PC-3 (cell line): Measurements from ENCODE around the gene MICALL1. TPM values are rescaled to one million over a fixed set of nuclear protein-coding genes. Genes with fewer than 3 reads are reported as not detected.

ENCODE experiments used
- ATAC-seq: fragments of 200-7000 bp; cut with Tn5 transposase; 2 replicates; pipeline ENCODE4 v1.9.1; 2020; ENCODE audit warnings: mild to moderate bottlenecking, moderate library complexity
- BruUV-seq: library from RNA; stranded (reverse); fragments of 400-500 nt; replicated peaks from 2 replicates; lab custom pipeline; 2021; lab: Mats Ljungman, UMichigan
- CTCF ChIA-PET: fragments of 300-600 bp; sonication (Branson Sonifier 250); formaldehyde crosslinking; loops from one replicate; lab custom pipeline; 2022; ENCODE audit warnings: antibody characterized with exemption; lab: Charles Lee
- POLR2A ChIA-PET: fragments of 300-600 bp; sonication (Branson Sonifier 250); formaldehyde crosslinking; loops from one replicate; lab custom pipeline; 2022; ENCODE audit warnings: antibody characterized with exemption; ENCODE audit not compliant: unreplicated experiment; lab: Charles Lee
- DNase-seq: peaks from one replicate; pipeline ENCODE4 v3.0.0-alpha.2; 2015
- H2AFZ ChIP-seq: fragments of 300-600 bp; sonication (generic); 2 replicates; pipeline ENCODE4 v1.6.0; 2016; ENCODE audit warnings: antibody characterized with exemption, low read length
- H3F3A ChIP-seq: fragments of 300-600 bp; sonication (generic); one replicate; pipeline ENCODE4 v1.6.0; 2017; ENCODE audit warnings: antibody characterized with exemption, low read length, control low read depth, mild to moderate bottlenecking; ENCODE audit not compliant: unreplicated experiment
- H3K27ac ChIP-seq: fragments of 300-600 bp; sonication (generic); 2 replicates; pipeline ENCODE4 v1.5.1; 2016; ENCODE audit warnings: mild to moderate bottlenecking, low read length
- H3K27me3 ChIP-seq: fragments of 300-600 bp; sonication (generic); 2 replicates; pipeline ENCODE4 v1.6.1; 2016; ENCODE audit warnings: low read length, mixed read lengths
- H3K36me3 ChIP-seq: fragments of 300-600 bp; sonication (generic); 2 replicates; pipeline ENCODE4 v1.6.1; 2016; ENCODE audit warnings: low read depth, mixed run types, low read length, mixed read lengths
- H3K4me1 ChIP-seq: fragments of 300-600 bp; sonication (generic); 2 replicates; pipeline ENCODE4 v1.5.1; 2016; ENCODE audit warnings: low read length; ENCODE audit not compliant: insufficient read depth
- H3K4me2 ChIP-seq: fragments of 300-600 bp; sonication (generic); 2 replicates; pipeline ENCODE4 v1.6.0; 2016; ENCODE audit warnings: low read length
- H3K4me3 ChIP-seq: fragments of 300-600 bp; sonication (generic); 2 replicates; pipeline ENCODE4 v1.5.1; 2016; ENCODE audit warnings: mild to moderate bottlenecking, low read length, mixed read lengths
- H3K79me2 ChIP-seq: fragments of 300-600 bp; sonication (generic); 2 replicates; pipeline ENCODE4 v1.6.1; 2017; ENCODE audit warnings: low read length, mixed read lengths
- H3K9ac ChIP-seq: fragments of 300-600 bp; sonication (generic); 2 replicates; pipeline ENCODE4 v1.6.0; 2016; ENCODE audit warnings: mild to moderate bottlenecking, low read length
- H3K9me2 ChIP-seq: fragments of 300-600 bp; sonication (generic); replicated peaks from 2 replicates; pipeline ENCODE4 v1.6.1; 2016; ENCODE audit warnings: mixed run types, low read length, mixed read lengths
- H3K9me3 ChIP-seq: fragments of 300-600 bp; sonication (generic); 2 replicates; pipeline ENCODE4 v1.6.1; 2016; ENCODE audit warnings: low read length, mixed read lengths
- H4K20me1 ChIP-seq: fragments of 300-600 bp; sonication (generic); 2 replicates; pipeline ENCODE4 v1.6.1; 2016; ENCODE audit warnings: low read length, mixed read lengths
- EZH2 ChIP-seq: fragments of 300-600 bp; sonication (generic); IDR thresholded peaks from one replicate; pipeline ENCODE4 v1.6.1; 2017; ENCODE audit warnings: antibody characterized with exemption, mild to moderate bottlenecking, low read length; ENCODE audit not compliant: unreplicated experiment
- EZH2phosphoT487 ChIP-seq: fragments of 300-600 bp; sonication (generic); IDR thresholded peaks from 2 replicates; pipeline ENCODE4 v1.6.1; 2018; ENCODE audit warnings: mild to moderate bottlenecking, antibody characterized with exemption, low read length, borderline replicate concordance
- intact Hi-C: fragments of 100-400 bp; cut with micrococcal nuclease; formaldehyde crosslinking; loops from 2 replicates; pipeline ENCODE4 v1.9.0; 2023
- total RNA-seq: library from RNA; depleted of rRNA; stranded (reverse); fragments of >200 nt; gene quantifications from 2 replicates; pipeline ENCODE4 v1.2.3, GENCODE V29; 2014
- TF ChIP-seq, protein P1 (sequence below): fragments of 300-600 bp; sonication (generic); conservative IDR thresholded peaks from 2 replicates; pipeline ENCODE4 v1.5.1; 2017; ENCODE audit warnings: antibody characterized with exemption, low read depth, mild to moderate bottlenecking, low read length

Gene MICALL1
- total RNA-seq, 1 experiment from 2014 or later: 20.1 TPM

DNA sequence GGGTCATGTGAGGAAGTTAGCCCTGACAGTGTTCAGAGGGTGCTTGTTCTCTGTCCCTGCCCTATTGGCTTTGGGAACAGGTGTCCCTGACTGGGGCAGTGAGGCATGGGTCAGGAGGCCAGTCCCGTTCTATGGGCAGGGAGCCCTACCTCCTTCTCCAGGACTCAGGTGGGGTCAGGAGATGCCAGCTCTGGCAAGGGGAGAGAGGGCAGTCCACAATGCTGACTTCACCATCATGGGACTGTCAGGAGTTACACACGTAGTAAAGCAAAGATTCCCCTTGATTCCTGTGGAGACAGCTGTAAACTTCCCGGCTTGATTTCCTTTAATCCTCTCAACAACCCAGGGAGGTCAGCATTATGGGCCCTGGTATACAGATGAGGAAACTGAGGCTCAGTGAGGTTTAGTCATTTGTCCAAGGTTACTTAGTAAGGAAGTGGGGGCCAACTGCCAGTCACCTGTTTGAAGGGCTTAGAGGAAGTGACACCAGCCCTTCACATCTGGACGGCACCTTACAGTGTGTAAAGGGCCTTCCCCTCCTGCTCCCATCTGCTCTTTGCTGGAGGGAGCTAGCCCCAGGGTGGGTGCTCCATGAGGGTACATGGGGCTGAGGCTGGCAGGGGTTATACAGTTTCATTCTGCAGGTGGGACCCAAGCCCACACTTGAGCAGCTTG is 11.9 kb downstream of the MICALL1 start:
- Histone ChIP-seq H3K4me2 (no peak overlapping the region), H3K27ac (no peak overlapping the region), H3K36me3 (no peaks in the 10 kb centered on the region), H4K20me1 (no peaks in the 10 kb centered on the region), H3K4me3 (no peak overlapping the region), H3K4me1 (no peaks in the 10 kb centered on the region), H2AFZ (no peak overlapping the region), H3F3A (no peaks in the 10 kb centered on the region), H3K9me3 (no peaks in the 10 kb centered on the region), H3K9me2 (no peaks in the 10 kb centered on the region), H3K27me3 (no peaks in the 10 kb centered on the region), H3K9ac (no peak overlapping the region), H3K79me2 (no peaks in the 10 kb centered on the region)
- no peak for DNase-seq
- CTCF ChIA-PET: interaction anchor here (0.7 kb wide), 1 partner anchor 13 kb away, joined by 3 read pairs; no protein-coding TSS in a partner anchor
- POLR2A ChIA-PET: no interaction called here
- no peak for TF ChIP-seq EZH2phosphoT487
- no TSS peak for BruUV-seq
- no peak for ATAC-seq
- intact Hi-C loops: no loop called here

GRCh38 chr22:37918580-37919270 is 12.6 kb downstream of the MICALL1 start:
- H3K4me3 ChIP-seq: no peak overlapping the region
- BruUV-seq: no TSS peak
- no peaks in the 10 kb centered on the region for H3K36me3 ChIP-seq
- H3K79me2 ChIP-seq: no peaks in the 10 kb centered on the region
- no peaks in the 10 kb centered on the region for H3K9me3 ChIP-seq
- H3K27me3 ChIP-seq: no peaks in the 10 kb centered on the region
- ATAC-seq (no peak), DNase-seq (no peak)
- intact Hi-C loops: no loop called here
- H3K9ac ChIP-seq: no peak overlapping the region
- ChIA-PET CTCF (interaction anchor here (0.7 kb wide), 1 partner anchor 14 kb away, joined by 3 read pairs; no protein-coding TSS in a partner anchor), POLR2A (no interaction called here)
- H2AFZ ChIP-seq: no peak overlapping the region
- H3K27ac ChIP-seq: no peak overlapping the region
- no peak for TF ChIP-seq EZH2phosphoT487
- TF ChIP-seq, protein P1, sequence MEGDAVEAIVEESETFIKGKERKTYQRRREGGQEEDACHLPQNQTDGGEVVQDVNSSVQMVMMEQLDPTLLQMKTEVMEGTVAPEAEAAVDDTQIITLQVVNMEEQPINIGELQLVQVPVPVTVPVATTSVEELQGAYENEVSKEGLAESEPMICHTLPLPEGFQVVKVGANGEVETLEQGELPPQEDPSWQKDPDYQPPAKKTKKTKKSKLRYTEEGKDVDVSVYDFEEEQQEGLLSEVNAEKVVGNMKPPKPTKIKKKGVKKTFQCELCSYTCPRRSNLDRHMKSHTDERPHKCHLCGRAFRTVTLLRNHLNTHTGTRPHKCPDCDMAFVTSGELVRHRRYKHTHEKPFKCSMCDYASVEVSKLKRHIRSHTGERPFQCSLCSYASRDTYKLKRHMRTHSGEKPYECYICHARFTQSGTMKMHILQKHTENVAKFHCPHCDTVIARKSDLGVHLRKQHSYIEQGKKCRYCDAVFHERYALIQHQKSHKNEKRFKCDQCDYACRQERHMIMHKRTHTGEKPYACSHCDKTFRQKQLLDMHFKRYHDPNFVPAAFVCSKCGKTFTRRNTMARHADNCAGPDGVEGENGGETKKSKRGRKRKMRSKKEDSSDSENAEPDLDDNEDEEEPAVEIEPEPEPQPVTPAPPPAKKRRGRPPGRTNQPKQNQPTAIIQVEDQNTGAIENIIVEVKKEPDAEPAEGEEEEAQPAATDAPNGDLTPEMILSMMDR: no peak
- TF ChIP-seq EZH2: no peak
- H3K4me2 ChIP-seq: no peak overlapping the region
- no peaks in the 10 kb centered on the region for H3K4me1 ChIP-seq
- no peaks in the 10 kb centered on the region for H3K9me2 ChIP-seq
- no peaks in the 10 kb centered on the region for H4K20me1 ChIP-seq
- H3F3A ChIP-seq: no peaks in the 10 kb centered on the region

DNA sequence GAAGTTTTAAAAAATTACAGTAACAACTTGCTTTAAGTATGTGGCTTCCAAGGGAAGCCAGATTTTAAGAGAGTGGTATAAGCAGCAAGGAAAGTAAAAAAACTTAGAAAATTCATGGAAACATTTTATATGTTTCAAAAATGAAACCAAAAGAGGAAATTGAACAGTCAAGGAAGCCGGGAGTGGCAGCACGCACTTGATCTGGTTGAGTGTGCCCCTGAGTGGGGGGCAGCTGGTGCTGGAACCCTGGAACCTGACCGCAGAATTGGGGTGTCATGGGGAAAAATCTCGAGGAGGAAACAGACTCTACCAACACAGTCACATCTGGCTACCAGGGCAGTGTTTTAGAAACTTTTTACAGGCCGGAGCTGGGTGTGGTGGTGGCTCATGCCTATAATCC is 14.0 kb downstream of the MICALL1 start:
- ATAC-seq (no peak), DNase-seq (no peak)
- Histone ChIP-seq H3K27ac (no peak overlapping the region), H3K9me2 (no peaks in the 10 kb centered on the region), H3K9me3 (no peaks in the 10 kb centered on the region), H3K27me3 (no peaks in the 10 kb centered on the region), H2AFZ (no peak overlapping the region), H3F3A (no peaks in the 10 kb centered on the region), H3K4me3 (no peak overlapping the region), H3K4me1 (no peaks in the 10 kb centered on the region), H3K4me2 (no peak overlapping the region), H4K20me1 (no peaks in the 10 kb centered on the region), H3K79me2 (no peaks in the 10 kb centered on the region), H3K36me3 (no peaks in the 10 kb centered on the region), H3K9ac (no peak overlapping the region)
- intact Hi-C loops: no loop called here
- no TSS peak for BruUV-seq
- ChIA-PET CTCF (no interaction called here), POLR2A (no interaction called here)
- TF ChIP-seq EZH2: no peak
